GM21825 (cell line): ENCODE results near the gene ZNF439.
A peak's percentile ranks its signal among the peaks of the same experiment; 100 is the strongest.
"Not testable (repeated sequence)": the region's sequence is repeated elsewhere in the genome, so short reads cannot be mapped to it uniquely, and the experiment has no call there.

Source experiments
- ATAC-seq: cut with Tn5 transposase; IDR thresholded peaks from one replicate; pipeline ENCODE4 v1.9.1; 2021; ENCODE audit warnings: mild to moderate bottlenecking, moderate library complexity; ENCODE audit not compliant: unreplicated experiment

Gene ZNF439

DNA sequence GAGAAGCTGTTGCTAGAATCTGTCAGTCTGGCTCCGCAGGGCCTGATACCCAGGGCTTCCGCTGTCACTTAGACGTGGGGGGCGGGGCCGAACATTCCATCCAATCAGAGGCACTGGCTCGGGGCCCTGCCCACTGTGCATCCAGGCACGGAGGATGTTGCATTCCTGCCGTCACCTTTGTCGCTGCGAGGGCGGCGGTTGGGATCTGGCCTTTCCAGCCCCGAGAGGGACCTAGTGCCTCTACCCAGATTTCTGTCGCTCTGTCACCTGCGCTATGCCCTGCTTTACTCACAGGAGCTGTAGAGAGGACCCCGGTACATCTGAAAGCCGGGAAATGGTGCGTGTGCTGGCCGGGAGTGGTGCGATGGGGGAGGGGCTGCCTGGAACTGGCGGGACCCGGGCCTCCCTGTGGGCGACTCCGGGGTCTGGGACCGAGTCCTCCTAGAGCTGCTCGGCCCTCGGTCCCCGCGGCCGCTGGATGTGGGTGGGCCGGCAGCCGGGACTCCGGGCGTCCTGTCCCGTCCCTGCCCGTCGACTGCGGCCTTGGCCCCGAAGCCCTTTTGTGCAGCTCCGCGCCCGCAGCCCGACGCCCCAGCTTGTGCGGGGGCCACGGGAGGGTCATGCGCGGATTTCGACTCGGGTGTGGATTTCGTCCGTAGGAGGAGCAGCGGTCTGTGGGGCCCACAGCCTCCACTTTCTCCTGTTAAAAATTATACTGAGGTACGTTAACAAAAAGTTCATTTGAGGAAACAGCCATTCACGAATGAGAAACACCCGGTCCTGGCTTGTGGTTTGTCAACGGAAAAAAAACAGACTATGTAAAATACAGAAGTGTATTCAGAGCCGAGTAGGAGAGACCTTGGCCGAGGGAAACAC, at the start of gene ZNF439:
TSS of gene ZNF439 (plus strand) at position 133 of the 876 bp plus-strand sequence. CDS start at position 275, 142 bp downstream.
- ATAC-seq: peak; percentile 83

DNA sequence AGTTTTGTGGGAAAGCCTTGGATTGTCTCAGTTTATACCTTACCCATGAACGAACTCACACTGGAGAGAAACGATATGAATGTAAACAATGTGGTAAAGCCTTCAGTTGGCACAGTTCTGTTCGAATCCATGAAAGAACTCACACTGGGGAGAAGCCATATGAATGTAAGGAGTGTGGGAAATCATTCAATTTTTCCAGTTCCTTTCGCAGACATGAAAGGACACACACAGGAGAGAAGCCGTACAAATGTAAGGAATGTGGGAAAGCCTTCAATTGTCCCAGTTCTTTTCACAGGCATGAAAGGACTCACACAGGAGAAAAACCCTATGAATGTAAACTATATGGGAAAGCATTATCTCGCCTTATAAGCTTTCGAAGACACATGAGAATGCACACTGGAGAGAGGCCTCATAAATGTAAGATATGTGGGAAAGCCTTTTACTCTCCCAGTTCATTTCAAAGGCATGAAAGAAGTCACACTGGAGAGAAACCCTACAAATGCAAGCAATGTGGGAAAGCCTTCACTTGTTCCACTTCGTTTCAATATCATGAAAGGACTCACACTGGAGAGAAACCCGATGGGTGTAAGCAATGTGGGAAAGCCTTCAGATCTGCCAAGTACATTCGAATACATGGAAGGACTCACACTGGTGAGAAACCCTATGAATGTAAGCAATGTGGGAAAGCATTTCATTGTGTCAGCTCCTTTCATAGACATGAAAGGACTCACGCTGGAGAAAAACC, 42.0 kb upstream of the ZNF439 start:
- ATAC-seq: no peak

DNA sequence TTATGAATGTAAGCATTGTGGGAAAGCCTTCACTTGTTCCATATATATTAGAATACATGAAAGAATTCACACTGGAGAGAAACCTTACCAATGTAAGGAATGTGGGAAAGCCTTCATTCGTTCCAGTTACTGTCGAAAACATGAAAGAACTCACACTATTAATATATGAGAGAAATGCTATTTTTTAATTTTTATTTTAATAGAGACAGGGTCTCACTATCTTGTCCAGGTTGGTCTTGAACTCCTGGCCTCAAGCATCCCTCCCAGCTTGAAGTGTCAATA, 41.5 kb upstream of the ZNF439 start:
- no peak for ATAC-seq

DNA sequence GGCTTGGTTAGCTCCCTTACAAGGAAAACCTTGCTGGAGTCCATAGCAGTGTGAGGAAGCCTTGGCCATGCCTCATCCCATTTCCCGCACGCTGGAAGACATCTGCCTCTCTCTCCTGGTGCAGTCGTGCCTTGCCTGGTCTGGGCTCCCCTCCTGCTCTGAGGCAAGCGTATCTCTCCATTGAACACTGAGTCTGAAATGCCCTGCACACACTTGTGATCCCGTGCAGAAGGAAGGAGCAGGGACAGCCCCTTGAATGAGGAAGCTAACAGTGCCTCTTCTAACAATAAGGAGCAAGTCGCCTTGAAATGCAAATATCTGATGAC, 34.9 kb upstream of the ZNF439 start:
- no peak for ATAC-seq

DNA sequence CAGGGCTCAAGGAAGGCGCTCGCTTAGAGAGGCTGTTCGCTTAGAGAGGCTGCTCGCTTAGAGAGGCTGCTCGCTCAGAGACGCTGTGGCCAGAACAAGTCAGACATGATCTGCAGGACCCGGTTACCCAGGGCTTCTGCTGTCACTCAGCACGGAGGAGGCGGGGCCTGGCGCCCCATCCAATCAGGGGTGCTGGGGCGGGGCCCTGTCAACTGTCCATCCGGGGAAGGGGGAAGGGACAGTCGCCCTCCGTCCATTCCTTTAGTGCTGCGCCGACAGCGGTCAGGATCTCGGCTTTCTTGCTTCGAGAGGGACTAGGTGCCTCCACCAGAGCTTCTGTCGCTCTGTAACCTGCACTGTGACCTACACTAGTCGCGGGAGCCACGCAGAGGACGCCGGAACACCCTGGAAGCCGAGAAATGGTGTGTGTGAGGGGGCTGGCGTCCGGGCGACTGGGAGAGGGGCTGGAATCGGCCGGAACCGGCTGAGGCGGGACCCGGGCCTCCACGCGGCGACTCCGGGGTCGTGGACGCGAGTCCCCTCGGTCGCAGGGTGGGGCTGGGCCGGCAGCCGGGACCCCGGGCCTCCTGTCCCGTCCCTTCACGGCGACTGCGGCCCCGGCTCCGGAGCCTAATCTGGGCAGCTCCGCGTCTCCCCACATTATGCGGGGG, 34.4 kb upstream of the ZNF439 start, which contains the start of gene ZNF440:
TSS of gene ZNF440 (plus strand) at position 245 of the 671 bp plus-strand sequence. CDS start at position 420, 175 bp downstream.
- ATAC-seq: peak; percentile 92

DNA sequence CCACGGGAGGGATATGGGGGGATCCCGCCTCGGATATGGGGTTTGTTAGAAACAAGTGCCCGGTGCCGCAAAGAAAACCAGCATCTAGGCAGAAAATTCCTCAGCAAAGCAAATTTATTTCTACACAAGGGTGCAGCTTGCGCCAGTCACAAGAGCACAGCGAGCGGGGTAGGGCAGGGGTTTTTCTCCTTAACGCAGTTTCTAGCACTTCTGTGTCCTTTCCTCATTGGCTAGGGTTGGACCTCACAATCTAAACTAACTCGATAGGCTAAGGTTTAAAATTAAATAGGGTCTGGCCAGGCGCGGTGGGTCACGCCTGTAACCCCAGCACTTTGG, 33.9 kb upstream of the ZNF439 start:
- ATAC-seq: no peak

DNA sequence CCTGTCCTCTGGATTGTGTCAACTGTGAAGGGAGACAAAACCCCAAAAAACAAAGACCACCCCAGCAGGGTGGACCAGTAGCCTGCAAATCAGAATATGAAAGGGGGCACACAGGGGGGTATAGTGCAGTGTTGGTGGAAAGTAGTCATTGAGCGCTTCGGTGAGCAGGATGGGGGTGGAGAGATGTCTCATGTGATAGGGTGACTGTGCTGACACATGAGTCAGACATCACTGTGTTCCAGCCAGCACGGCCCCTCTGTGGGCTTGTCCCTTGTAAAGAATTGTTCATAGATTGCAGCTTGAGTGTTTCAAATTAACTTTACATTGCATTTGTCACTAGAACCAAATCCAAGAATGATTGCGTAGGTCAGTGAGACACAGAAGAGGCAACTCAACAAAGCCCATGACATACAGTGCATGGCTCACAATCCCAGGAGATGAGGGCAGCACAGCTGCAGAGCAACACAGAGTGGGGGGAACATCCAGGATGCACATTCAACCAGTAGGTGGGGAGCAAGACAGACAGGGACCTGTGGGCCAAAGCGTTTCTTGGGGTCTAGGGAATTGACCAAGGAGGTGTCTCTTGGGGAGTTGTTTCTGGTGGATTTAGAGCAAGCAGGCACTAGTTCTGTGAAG, 26.9 kb upstream of the ZNF439 start:
- ATAC-seq: no peak

DNA sequence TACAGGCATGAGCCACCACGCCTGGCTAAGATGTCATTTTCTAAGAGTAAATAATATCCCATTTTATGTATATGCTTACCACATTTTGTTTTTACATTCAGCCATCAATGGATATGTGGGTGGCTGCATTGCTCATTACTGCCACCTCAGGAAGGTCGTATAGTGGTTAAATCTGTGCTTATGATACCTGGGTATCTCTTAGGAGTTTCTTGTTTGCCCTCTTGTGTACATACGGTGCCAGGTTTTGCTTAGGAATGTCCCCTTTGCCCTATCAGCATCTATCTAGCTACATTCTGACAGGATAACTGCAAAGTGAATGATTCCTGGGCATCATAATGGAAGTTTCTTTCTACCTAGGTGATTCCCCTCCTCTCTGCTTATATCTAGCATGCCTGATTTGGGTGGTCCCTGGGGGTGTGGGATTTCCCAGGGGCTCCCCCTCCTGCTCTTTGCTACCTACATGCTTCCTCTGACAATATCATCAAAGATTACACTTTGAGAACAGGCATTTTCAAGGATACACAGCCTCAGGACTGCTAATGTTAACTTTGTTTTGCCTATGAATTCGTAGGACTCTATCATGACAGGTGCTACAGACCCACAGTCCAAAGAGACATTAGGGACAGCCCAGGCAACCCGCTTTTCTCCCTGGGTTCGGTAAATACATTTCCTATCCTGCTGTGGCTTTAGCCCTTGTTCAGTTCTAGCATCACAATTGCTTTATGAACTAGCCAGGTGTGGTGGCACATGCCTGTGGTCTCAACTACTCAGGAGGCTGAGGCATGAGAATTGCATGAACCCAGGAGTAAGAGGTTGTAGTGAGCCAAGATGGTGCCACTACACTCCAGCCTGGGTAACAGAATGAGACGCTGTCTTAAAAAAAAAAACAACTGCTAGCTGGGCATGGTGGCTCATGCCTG, 19.3 kb upstream of the ZNF439 start:
- not testable (repeated sequence) for ATAC-seq

DNA sequence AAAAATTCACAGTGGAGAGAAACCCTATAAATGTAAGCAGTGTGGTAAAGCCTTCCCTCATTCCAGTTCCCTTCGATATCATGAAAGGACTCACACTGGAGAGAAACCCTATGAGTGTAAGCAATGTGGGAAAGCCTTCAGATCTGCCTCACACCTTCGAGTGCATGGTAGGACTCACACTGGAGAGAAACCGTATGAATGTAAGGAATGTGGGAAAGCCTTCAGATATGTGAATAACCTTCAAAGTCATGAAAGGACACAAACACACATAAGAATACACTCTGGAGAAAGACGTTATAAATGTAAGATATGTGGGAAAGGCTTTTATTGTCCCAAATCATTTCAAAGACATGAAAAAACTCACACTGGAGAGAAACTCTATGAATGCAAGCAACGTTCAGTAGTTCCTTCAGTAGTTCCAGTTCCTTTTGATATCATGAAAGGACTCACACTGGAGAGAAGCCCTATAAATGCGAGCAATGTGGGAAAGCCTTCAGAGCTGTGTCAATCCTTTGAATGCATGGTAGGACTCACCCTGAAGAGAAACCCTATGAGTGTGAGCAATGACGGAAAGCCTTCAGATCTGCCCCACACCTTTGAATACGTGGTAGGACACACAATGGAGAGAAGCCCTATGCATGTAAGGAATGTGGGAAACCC, 16.1 kb upstream of the ZNF439 start:
- no peak for ATAC-seq

DNA sequence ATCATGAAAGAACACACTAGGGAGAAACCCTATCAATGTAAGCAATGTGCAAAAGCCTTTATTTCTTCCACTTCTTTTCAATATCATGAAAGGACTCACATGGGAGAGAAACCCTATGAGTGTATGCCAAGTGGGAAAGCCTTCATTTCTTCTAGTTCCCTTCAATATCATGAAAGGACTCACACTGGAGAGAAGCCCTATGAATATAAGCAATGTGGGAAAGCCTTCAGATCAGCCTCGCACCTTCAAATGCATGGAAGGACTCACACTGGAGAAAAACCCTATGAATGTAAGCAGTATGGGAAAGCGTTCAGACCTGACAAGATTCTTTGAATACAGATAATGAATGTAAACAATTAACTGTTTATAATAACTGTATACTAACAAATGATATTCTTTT, 15.0 kb upstream of the ZNF439 start:
- ATAC-seq: no peak

DNA sequence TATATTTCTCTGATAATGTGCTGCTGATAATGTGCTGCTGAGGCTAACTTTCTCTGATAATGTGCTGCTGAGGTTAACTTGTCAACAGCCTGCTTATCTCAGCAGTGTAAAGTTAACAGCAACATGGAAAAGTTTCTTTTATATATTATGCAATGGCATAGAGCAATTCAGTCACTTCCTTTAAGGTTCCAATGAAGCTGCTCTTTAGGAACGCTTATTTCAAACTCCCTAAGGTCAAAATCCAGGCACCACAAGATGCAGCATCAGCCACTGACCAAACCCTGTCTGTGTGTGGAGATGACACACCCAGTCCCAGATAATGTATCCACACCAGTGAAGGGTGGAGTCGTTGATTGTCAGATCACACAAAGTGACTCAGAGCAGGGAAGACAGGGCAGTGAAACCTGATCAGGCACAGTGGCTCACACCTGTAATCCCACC, 12.9 kb upstream of the ZNF439 start:
- ATAC-seq: not testable (repeated sequence)

DNA sequence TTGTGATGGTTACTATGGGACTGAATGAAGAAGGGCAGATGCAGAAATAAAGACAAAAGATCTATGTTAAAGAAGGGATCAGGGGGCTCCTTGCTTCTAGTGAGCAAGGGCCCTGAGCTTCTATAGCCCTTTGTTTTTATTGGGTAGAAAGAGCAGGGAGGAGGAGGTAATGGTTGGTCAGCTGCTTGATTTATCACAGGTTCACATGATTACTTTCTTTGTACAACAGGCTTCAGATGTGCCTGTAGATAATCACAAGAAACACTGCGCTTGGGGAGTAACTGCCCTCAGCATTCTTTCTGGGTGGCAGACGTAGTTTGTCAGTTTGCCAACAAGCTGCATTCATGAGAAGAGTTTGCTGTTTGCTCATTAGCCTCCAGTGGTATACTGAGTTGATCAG, 4.8 kb upstream of the ZNF439 start:
- no peak for ATAC-seq

DNA sequence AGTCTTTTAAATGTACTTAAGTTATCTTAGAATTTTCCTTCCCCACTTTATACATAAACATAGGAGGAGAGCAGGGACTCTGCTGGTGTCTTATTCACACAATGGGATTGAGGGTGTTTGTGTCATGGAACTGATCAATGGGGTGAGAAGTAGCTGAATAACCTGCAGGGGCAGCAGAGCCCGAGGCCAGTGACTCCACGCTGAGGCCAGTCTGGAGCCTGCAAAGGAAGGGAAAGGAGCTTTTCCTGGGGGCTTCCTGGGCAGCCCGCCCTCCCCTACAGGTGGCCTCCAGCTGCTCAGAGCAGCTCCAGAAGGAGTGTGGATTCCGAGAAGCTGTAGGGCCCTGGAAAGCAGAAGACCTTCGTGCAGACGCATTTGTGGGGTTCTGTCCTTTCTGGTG, 911 bp upstream of the ZNF439 start:
- not testable (repeated sequence) for ATAC-seq

DNA sequence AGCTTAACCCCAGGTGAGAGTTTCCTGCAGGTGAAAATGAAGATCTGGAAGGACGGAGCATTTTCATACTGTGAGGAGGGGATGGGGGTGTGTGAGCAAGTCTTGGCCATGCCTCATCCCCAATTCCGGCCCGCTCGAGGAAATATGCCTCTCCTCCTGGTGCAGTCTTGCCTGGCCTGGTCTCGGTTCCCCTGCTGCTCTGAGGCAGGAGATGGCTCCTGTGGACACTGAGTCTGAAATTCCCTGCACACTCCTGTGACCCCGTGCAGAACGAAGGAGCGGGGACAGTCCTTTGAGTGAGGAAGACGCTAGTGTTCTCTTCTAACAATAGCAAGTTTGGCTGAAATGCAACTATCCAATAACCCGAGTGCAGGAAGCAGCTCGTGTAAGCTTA, 329 bp upstream of the ZNF439 start:
- no peak for ATAC-seq

DNA sequence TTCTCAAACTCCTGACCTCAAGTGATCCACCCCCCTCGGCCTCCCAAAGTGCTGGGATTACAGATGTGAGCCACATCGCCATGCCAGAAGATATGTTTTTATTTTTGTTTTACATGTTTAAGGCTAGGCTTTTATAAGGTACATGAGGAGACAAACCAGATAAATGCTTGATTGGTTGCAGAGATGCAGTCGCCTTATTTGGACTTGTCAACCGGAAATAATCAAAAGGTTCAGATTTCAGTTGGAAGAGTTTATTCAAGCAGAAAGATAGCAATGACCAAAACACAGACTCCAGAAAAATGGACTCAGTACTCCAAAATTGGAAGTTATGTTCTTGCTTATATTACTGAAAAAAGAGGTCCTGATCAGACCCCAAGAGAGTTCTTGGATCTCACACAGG, 1.8 kb downstream of the ZNF439 start:
- not testable (repeated sequence) for ATAC-seq

DNA sequence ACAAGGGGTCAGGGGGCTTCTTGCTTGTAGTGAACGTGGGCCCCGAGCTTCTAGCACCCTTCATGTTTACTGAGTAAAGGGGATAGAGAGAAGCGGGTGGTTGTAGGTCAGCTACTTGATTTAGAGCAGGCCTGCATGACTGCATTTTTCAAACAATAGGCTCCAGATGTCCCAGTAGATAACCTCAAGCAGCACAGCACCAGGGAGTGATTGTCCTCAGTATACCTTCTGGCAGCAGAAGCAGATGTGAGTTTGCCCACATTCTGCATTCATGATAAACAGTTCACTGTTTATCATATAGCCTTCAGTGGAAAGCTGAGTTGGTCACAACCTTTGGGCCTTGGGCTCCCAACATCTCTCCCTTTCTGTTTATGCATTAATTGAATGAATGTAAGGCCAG, 4.8 kb downstream of the ZNF439 start:
- ATAC-seq: no peak

DNA sequence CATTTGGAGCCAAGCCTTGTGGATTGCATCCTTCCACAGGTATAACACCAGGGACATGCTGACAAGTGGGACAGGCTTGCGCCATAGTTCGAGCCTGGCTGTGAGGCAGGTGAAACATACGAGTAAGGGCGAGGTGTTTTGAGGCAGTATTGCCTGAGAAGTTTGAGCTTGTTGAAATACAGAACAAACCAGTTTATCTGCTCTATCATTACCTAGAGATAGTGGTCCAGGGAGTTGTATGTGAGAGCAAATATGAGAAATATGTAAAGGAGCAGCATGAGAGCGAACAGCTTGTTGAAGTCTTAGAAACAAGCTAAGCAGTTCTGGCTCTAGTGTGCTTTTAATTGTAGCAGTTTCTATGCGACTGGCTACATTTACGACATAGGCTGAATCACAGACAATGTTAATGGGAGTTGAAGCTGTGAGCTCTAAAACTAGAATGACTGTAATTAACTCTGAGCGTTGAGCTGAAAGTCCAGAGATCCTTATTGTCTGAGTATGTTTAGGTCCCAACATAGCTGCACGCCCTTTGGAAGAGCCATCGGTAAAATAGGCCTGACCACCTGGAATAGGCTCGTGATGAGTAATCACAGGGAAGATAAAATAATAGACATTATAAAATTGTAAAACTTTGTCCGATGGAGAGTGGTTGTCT, 8.2 kb downstream of the ZNF439 start:
- ATAC-seq: no peak

DNA sequence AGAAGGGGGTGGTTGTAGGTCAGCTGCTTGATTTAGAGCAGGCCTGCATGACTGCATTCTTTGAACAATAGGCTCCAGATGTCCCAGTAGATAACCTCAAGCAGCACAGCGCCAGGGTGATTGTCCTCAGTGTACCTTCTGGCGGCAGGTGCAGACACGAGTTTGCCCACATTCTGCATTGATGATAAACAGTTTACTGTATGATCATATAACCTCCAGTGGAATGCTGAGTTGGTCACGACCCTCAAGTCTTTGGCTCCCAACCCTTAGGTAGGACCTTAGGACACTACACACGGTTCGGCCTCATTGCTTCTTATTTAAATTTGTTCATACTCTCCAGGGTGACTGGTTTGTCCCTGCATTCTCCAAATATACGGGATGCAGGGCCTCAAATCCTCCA, 12.2 kb downstream of the ZNF439 start:
- ATAC-seq: no peak

DNA sequence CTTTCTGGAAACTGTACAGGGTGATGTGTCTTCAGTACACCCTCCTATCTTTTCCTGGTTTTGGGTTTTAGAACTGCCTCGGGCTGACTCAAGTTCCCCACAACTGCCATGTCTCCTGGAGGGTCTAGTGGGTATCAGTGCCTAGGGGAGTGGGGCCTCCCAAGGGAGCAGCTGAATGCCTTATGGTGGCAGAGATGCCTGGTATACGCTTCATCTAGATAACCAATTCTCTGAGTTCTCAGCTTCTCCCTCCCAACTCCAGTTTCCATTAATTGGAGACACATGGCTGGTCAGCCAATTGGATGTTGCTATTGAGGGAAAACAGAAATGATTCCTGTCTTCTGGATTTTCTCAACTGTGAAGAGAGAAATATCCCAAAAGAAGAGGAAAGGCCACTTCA, 12.8 kb downstream of the ZNF439 start:
- no peak for ATAC-seq
